Neuronal stem cell (in vitro differentiated cells): ENCODE measurements around the gene RNF13.
"Not testable (repeated sequence)": the region's sequence is repeated elsewhere in the genome, so short reads cannot be mapped to it uniquely, and the experiment has no call there.

Source experiments
- DNase-seq: peaks from one replicate; pipeline ENCODE4 v3.0.0-alpha.2; 2013; ENCODE audit warnings: low spot score
- H2AFZ ChIP-seq: one replicate; pipeline ENCODE4 v1.6.1; 2013; ENCODE audit warnings: mild to moderate bottlenecking, low read length, inconsistent platforms
- H2AK5ac ChIP-seq: 2 replicates; pipeline ENCODE4 v1.6.1; 2013; ENCODE audit warnings: low read depth, mild to moderate bottlenecking, inconsistent platforms, low read length, moderate library complexity, mixed read lengths
- H2BK120ac ChIP-seq: 2 replicates; pipeline ENCODE4 v1.6.1; 2013; ENCODE audit warnings: low read depth, mild to moderate bottlenecking, inconsistent platforms, low read length, moderate library complexity, mixed read lengths
- H2BK12ac ChIP-seq: one replicate; pipeline ENCODE4 v1.6.1; 2013; ENCODE audit warnings: low read length, inconsistent platforms
- H2BK15ac ChIP-seq: 2 replicates; pipeline ENCODE4 v1.6.1; 2013; ENCODE audit warnings: mild to moderate bottlenecking, low read length, inconsistent platforms, mixed read lengths
- H2BK5ac ChIP-seq: one replicate; pipeline ENCODE4 v1.6.1; 2013; ENCODE audit warnings: inconsistent platforms, mild to moderate bottlenecking, low read length, moderate library complexity
- H3K14ac ChIP-seq: one replicate; pipeline ENCODE4 v1.6.1; 2013; ENCODE audit warnings: low read length, inconsistent platforms
- H3K18ac ChIP-seq: 2 replicates; pipeline ENCODE4 v1.6.1; 2013; ENCODE audit warnings: low read length, inconsistent platforms
- H3K23ac ChIP-seq: 2 replicates; pipeline ENCODE4 v1.6.1; 2013; ENCODE audit warnings: low read depth, mild to moderate bottlenecking, mixed read lengths, low read length, inconsistent platforms; ENCODE audit not compliant: poor library complexity
- H3K27ac ChIP-seq: replicated peaks from 3 replicates; pipeline ENCODE4 v1.5.1; 2013; ENCODE audit warnings: low read length, inconsistent platforms
- H3K27me3 ChIP-seq, 3 experiments: 2 replicates each; pipeline ENCODE4 v1.6.1; 2013; ENCODE audit warnings: low read length in 3 of 3, mild to moderate bottlenecking in 2 of 3, inconsistent platforms in 1 of 3, low read depth in 1 of 3, mixed read lengths in 1 of 3, moderate library complexity in 1 of 3; ENCODE audit not compliant: control insufficient read depth in 3 of 3, insufficient read depth in 3 of 3
- H3K36me3 ChIP-seq, 2 donors: replicated peaks in 1 of 2; 2 replicates each; pipeline ENCODE4 v1.6.1; 2013; ENCODE audit warnings: low read length in 2 of 2; ENCODE audit not compliant: control insufficient read depth in 2 of 2, insufficient read depth in 2 of 2
- H3K4ac ChIP-seq: 2 replicates; pipeline ENCODE4 v1.6.1; 2013; ENCODE audit warnings: inconsistent platforms, mild to moderate bottlenecking, low read length, moderate library complexity
- H3K4me1 ChIP-seq, 2 donors: 1 replicate in 1 of 2; 2 replicates in 1 of 2; pipeline ENCODE4 v1.6.1; 2013; ENCODE audit warnings: low read length in 2 of 2, low read depth in 1 of 2; ENCODE audit not compliant: control insufficient read depth in 2 of 2, insufficient read depth in 1 of 2
- H3K4me2 ChIP-seq: one replicate; pipeline ENCODE4 v1.6.1; 2013; ENCODE audit warnings: mild to moderate bottlenecking, low read length, inconsistent platforms; ENCODE audit not compliant: insufficient read depth, poor library complexity, severe bottlenecking
- H3K4me3 ChIP-seq, 2 donors: 2 replicates each; pipeline ENCODE4 v1.5.1; 2013; ENCODE audit warnings: low read length in 2 of 2, mild to moderate bottlenecking in 2 of 2, inconsistent platforms in 1 of 2, moderate library complexity in 1 of 2
- H3K79me1 ChIP-seq: one replicate; pipeline ENCODE4 v1.6.1; 2013; ENCODE audit warnings: low read depth, mild to moderate bottlenecking, inconsistent platforms, low read length, moderate library complexity
- H3K9ac ChIP-seq: one replicate; pipeline ENCODE4 v1.6.1; 2013; ENCODE audit warnings: mild to moderate bottlenecking, low read depth, low read length, inconsistent platforms; ENCODE audit not compliant: poor library complexity
- H3K9me3 ChIP-seq, 2 donors: replicated peaks in 1 of 2; 2 replicates each; pipeline versions ENCODE3 to v1.6.1; 2013; ENCODE audit warnings: low read length in 2 of 2, mild to moderate bottlenecking in 2 of 2, inconsistent platforms in 1 of 2, low read depth in 1 of 2, mixed read lengths in 1 of 2, moderate library complexity in 1 of 2; ENCODE audit not compliant: control insufficient read depth in 2 of 2, insufficient read depth in 1 of 2
- H4K8ac ChIP-seq: one replicate; pipeline ENCODE4 v1.6.1; 2013; ENCODE audit warnings: low read depth, mild to moderate bottlenecking, inconsistent platforms, low read length, moderate library complexity
- H4K91ac ChIP-seq: one replicate; pipeline ENCODE4 v1.6.1; 2013; ENCODE audit warnings: low read length, low read depth, mild to moderate bottlenecking, inconsistent platforms; ENCODE audit not compliant: poor library complexity
- WGBS, 2 donors: extraction: QIAGEN DNeasy Blood & Tissue Kit; methylation state at CpG; one replicate each; pipeline ENCODE4 v1.1.7; 2013; ENCODE audit warnings: missing lambda C conversion rate in 2 of 2, mixed read lengths in 1 of 2; ENCODE audit not compliant: insufficient read length in 2 of 2, insufficient replicate concordance in 1 of 2; ENCODE audit errors: extremely low coverage in 2 of 2; 5-methylcytosine and 5-hydroxymethylcytosine counted together

RNF13 gene

DNA sequence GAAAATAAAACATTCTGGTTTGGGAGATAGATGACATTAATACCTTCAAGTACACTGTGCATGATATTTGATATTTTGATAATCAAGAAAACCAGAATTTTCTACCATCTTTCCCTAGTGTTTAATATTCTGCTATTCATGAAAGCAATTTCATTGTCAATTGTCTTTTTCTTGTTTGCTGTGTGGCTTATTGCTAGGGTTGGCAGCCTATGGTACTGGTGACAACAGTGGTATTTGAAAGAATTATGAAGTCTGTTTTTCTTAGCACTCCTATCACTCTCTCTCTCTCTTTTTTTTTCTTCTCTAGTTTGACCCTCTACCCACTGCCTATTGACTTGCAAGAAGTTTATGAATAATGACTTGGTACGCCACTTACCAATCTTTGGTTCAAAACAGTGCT, 15.4 kb downstream of the RNF13 start:
- H3K4me1 ChIP-seq: no peaks in the 10 kb centered on the region
- no peak overlapping the region for H3K9ac ChIP-seq
- no peak overlapping the region for H2BK15ac ChIP-seq
- no peak overlapping the region for H3K4me2 ChIP-seq
- peaks cover 2% of the 10 kb centered on the region for H3K79me1 ChIP-seq
- H3K9me3 ChIP-seq: peaks cover 8 to 29% of the 10 kb centered on the region in 2 donors
- H4K8ac ChIP-seq: no peak overlapping the region
- WGBS, 2 donors: no CpG with 5 or more reads among the region's 1 CpG
- no peak overlapping the region for H2BK12ac ChIP-seq
- no peaks in the 10 kb centered on the region for H3K36me3 ChIP-seq
- no peak overlapping the region for H3K23ac ChIP-seq
- H3K14ac ChIP-seq: no peak overlapping the region
- H2AFZ ChIP-seq: no peak overlapping the region
- no peak overlapping the region for H3K27ac ChIP-seq
- H2BK120ac ChIP-seq: no peak overlapping the region
- H2AK5ac ChIP-seq: no peak overlapping the region
- no peak overlapping the region for H3K18ac ChIP-seq
- H4K91ac ChIP-seq: no peak overlapping the region
- H2BK5ac ChIP-seq: no peak overlapping the region
- H3K27me3 ChIP-seq: no peaks in the 10 kb centered on the region
- no peak overlapping the region for H3K4ac ChIP-seq
- no peak for DNase-seq
- H3K4me3 ChIP-seq: no peak overlapping the region

DNA sequence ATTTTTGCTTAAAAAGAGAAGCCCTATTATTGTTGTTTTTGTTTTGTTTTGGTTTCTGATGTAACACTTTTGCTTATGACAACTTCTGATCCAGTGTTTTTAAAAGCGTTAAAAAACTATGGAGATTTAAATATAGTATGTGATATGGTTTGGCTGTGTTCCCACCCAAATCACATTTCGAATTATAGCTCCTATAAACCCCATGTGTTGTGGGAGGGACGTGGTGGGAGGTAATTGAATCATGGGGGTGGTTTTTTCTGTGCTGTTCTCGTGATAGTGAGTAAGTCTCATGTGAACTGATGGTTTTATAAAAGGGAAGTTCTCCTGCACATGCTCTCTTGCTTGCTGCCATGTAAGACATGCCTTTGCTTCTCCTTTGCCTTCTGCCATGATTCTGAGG, 16.6 kb downstream of the RNF13 start:
- H2BK120ac ChIP-seq, H3K4me1 ChIP-seq, H2AFZ ChIP-seq, H3K4me2 ChIP-seq, H2BK15ac ChIP-seq, H2BK12ac ChIP-seq, H3K27ac ChIP-seq, H3K36me3 ChIP-seq, H3K23ac ChIP-seq, H3K18ac ChIP-seq, H3K4ac ChIP-seq, H3K4me3 ChIP-seq, DNase-seq, H3K14ac ChIP-seq, H3K27me3 ChIP-seq, H2AK5ac ChIP-seq, H3K9ac ChIP-seq, H4K91ac ChIP-seq, H3K79me1 ChIP-seq, H4K8ac ChIP-seq, H2BK5ac ChIP-seq: not testable (repeated sequence)
- peaks cover 11 to 33% of the 10 kb centered on the region in 2 donors for H3K9me3 ChIP-seq
- no CpG with 5 or more reads among the region's 4 CpGs for WGBS, 2 donors

DNA sequence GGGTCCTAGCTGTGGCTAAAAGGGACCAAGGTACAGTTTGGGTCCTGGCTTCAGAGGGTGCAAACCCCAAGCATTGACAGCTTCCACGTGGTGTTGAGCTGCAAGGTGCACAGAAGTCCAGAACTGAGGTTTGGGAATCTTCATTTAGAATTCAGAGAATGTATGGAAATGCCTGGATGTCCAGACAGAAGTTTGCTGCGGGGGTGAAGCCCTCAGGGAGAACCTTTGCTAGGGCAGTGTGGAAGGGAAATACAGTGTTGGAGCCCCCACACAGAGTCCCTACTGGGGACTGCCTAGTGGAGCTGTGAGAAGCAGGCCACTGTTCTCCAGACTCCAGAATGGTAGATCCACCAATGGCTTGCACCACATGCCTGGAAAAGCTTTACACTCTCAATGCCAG, 17.9 kb downstream of the RNF13 start:
- H3K27ac ChIP-seq: no peak overlapping the region
- H3K4ac ChIP-seq: no peak overlapping the region
- H3K23ac ChIP-seq: no peak overlapping the region
- H2BK12ac ChIP-seq: no peak overlapping the region
- no peaks in the 10 kb centered on the region for H3K36me3 ChIP-seq
- no peaks in the 10 kb centered on the region for H3K27me3 ChIP-seq
- H4K91ac ChIP-seq: no peak overlapping the region
- H3K4me1 ChIP-seq: no peaks in the 10 kb centered on the region
- no CpG with 5 or more reads among the region's 2 CpGs for WGBS, 2 donors
- no peak overlapping the region for H4K8ac ChIP-seq
- peak overlapping the region in 1 of 2 donors; percentile 58 for H3K4me3 ChIP-seq
- H2BK120ac ChIP-seq: no peak overlapping the region
- no peaks in the 10 kb centered on the region for H3K79me1 ChIP-seq
- no peak for DNase-seq
- no peak overlapping the region for H3K14ac ChIP-seq
- H3K4me2 ChIP-seq: no peak overlapping the region
- no peak overlapping the region for H2BK15ac ChIP-seq
- no peak overlapping the region for H2AFZ ChIP-seq
- H3K9me3 ChIP-seq: peaks cover 11 to 33% of the 10 kb centered on the region in 2 donors
- no peak overlapping the region for H3K18ac ChIP-seq
- H2AK5ac ChIP-seq: no peak overlapping the region
- H3K9ac ChIP-seq: no peak overlapping the region
- no peak overlapping the region for H2BK5ac ChIP-seq

DNA sequence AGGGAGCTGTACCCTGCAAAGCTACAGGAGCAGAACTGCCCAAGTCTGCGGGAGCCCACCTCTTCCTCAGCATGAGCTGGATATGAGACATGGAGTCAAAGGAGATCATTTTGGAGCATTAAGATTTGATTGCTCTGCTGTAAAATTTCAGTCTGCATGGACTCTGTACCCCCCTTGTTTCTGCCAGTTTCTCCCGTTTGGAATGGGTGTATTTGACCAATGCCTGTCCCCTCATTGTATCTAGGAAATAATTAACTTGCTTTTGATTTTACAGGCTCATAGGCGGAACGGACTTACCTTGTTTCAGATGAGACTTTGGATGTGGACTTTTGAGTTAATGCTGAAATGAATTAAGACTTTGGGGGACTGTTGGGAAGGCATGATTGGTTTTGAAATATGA, 18.3 kb downstream of the RNF13 start:
- WGBS, 2 donors: no CpG with 5 or more reads among the region's 4 CpGs
- Histone ChIP-seq H2BK5ac (no peak overlapping the region), H2AK5ac (no peak overlapping the region), H3K79me1 (no peaks in the 10 kb centered on the region), H2AFZ (no peak overlapping the region), H3K18ac (no peak overlapping the region), H3K27ac (no peak overlapping the region), H3K36me3 (no peaks in the 10 kb centered on the region), H2BK15ac (no peak overlapping the region), H4K8ac (no peak overlapping the region), H3K4me1 (no peaks in the 10 kb centered on the region), H2BK120ac (no peak overlapping the region), H3K4me2 (no peak overlapping the region), H4K91ac (no peak overlapping the region), H3K4me3 (no peak overlapping the region), H3K4ac (no peak overlapping the region), H3K23ac (no peak overlapping the region), H2BK12ac (no peak overlapping the region), H3K9me3 (peaks cover 11 to 33% of the 10 kb centered on the region in 2 donors), H3K27me3 (no peaks in the 10 kb centered on the region), H3K9ac (no peak overlapping the region), H3K14ac (no peak overlapping the region)
- no peak for DNase-seq
